ENCODE results near the gene PALLD.

- no peak for TF ChIP-seq POLR2A (IDR thresholded peaks at IDR 0.05)
- TF ChIP-seq, protein P1, sequence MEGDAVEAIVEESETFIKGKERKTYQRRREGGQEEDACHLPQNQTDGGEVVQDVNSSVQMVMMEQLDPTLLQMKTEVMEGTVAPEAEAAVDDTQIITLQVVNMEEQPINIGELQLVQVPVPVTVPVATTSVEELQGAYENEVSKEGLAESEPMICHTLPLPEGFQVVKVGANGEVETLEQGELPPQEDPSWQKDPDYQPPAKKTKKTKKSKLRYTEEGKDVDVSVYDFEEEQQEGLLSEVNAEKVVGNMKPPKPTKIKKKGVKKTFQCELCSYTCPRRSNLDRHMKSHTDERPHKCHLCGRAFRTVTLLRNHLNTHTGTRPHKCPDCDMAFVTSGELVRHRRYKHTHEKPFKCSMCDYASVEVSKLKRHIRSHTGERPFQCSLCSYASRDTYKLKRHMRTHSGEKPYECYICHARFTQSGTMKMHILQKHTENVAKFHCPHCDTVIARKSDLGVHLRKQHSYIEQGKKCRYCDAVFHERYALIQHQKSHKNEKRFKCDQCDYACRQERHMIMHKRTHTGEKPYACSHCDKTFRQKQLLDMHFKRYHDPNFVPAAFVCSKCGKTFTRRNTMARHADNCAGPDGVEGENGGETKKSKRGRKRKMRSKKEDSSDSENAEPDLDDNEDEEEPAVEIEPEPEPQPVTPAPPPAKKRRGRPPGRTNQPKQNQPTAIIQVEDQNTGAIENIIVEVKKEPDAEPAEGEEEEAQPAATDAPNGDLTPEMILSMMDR (IDR thresholded peaks at IDR 0.05): no peak
Measured at GRCh38 chr4:168643796-168644159, 146.9 kb downstream of the PALLD start.
